Measurements from ENCODE around the gene SPDYE8. TPM values are rescaled to one million over a fixed set of nuclear protein-coding genes. Genes with fewer than 3 reads are reported as not detected.
A peak's percentile ranks its signal among the peaks of the same experiment; 100 is the strongest.
"Not testable (repeated sequence)": the region's sequence is repeated elsewhere in the genome, so short reads cannot be mapped to it uniquely, and the experiment has no call there.

Gene SPDYE8
- total RNA-seq = not detected

GRCh38 chr7:73029666-73030065 is at the start of gene SPDYE8:
Gene SPDYE8, minus strand, starts transcription at chr7:73029766. Its CDS starts 1,800 bp downstream, at chr7:73027966.
- not testable (repeated sequence) for H3K4me1 ChIP-seq; H3K36me3 ChIP-seq; H3K9me3 ChIP-seq; H3K27ac ChIP-seq; H3K4me3 ChIP-seq; H3K27me3 ChIP-seq; DNase-seq (ENCODE audit: low spot score in 2 of 2)
- WGBS = no CpG with 5 or more reads among the region's 8 CpGs

- WGBS = no CpG with 5 or more reads among the region's 8 CpGs
Observed at GRCh38 chr7:73057811-73058210, 28.2 kb upstream of the SPDYE8 start, which contains the start of gene SPDYE11. Gene SPDYE11, minus strand, starts transcription at chr7:73057911. Its CDS starts 1,800 bp downstream, at chr7:73056111.

GRCh38 chr7:73006491-73006890 is 23.1 kb downstream of the SPDYE8 start:
- H3K27ac ChIP-seq = not testable (repeated sequence)
- 15% methylated on average over 10 of the region's 10 CpGs for WGBS

More at GRCh38 chr7:73057811-73058210, 28.2 kb upstream of the SPDYE8 start, which contains the start of gene SPDYE11:
- not testable (repeated sequence) for H3K27me3 ChIP-seq; DNase-seq (ENCODE audit: low spot score in 2 of 2); H3K9me3 ChIP-seq; H3K4me1 ChIP-seq; H3K27ac ChIP-seq; H3K4me3 ChIP-seq; H3K36me3 ChIP-seq

GRCh38 chr7:73005693-73006447 is 23.7 kb downstream of the SPDYE8 start:
- H3K27me3 ChIP-seq, H3K36me3 ChIP-seq, H3K4me1 ChIP-seq, H3K9me3 ChIP-seq: not testable (repeated sequence)
- peak overlapping the region; percentile 90 for H3K27ac ChIP-seq
- no CpG with 5 or more reads among the region's 66 CpGs for WGBS
- peak; percentile 84 to 97 for DNase-seq (ENCODE audit: low spot score in 2 of 2)
- H3K4me3 ChIP-seq = peak overlapping the region; percentile 67
- TF ChIP-seq POLR2AphosphoS5 (IDR thresholded peaks at IDR 0.05) (peak in 2 of 3 donors; percentile 21 to 68), POLR2A (IDR thresholded peaks at IDR 0.05) (peak; percentile 58 to 76)

More at GRCh38 chr7:73006491-73006890, 23.1 kb downstream of the SPDYE8 start:
- not testable (repeated sequence) for H3K4me1 ChIP-seq, H3K9me3 ChIP-seq, H3K36me3 ChIP-seq, H3K27me3 ChIP-seq
- DNase-seq (ENCODE audit: low spot score in 2 of 2) = peak; percentile 50 to 69
- H3K4me3 ChIP-seq = peak overlapping the region; percentile 67

GRCh38 chr7:73005356-73005692 is 24.2 kb downstream of the SPDYE8 start:
- H3K27me3 ChIP-seq, H3K9me3 ChIP-seq, H3K4me1 ChIP-seq, H3K36me3 ChIP-seq: not testable (repeated sequence)
- DNase-seq (ENCODE audit: low spot score in 2 of 2) = peak; percentile 77 to 80
- Histone ChIP-seq H3K4me3 (peak overlapping the region; percentile 67), H3K27ac (peak overlapping the region; percentile 90)
- 0% methylated on average over 14 of the region's 30 CpGs for WGBS

- WGBS = no CpG with 5 or more reads among the region's 11 CpGs
Observed at GRCh38 chr7:72997887-72998468, 31.6 kb downstream of the SPDYE8 start.

GRCh38 chr7:72997447-72997846 is 32.1 kb downstream of the SPDYE8 start:
- H3K9me3 ChIP-seq; H3K36me3 ChIP-seq; DNase-seq (ENCODE audit: low spot score in 2 of 2); H3K4me3 ChIP-seq; H3K4me1 ChIP-seq; H3K27ac ChIP-seq; H3K27me3 ChIP-seq: not testable (repeated sequence)
- WGBS = 81% methylated on average over 4 of the region's 8 CpGs

More at GRCh38 chr7:72997887-72998468, 31.6 kb downstream of the SPDYE8 start:
- not testable (repeated sequence) for H3K4me3 ChIP-seq; H3K27ac ChIP-seq; DNase-seq (ENCODE audit: low spot score in 2 of 2); H3K9me3 ChIP-seq; H3K27me3 ChIP-seq; H3K36me3 ChIP-seq; H3K4me1 ChIP-seq

GRCh38 chr7:72995484-72995883 is 34.1 kb downstream of the SPDYE8 start:
- 100% methylated on average over 5 of the region's 8 CpGs for WGBS
- peak; percentile 4 to 19 for DNase-seq (ENCODE audit: low spot score in 2 of 2)
- H3K36me3 ChIP-seq, H3K4me1 ChIP-seq, H3K27ac ChIP-seq, H3K9me3 ChIP-seq, H3K27me3 ChIP-seq, H3K4me3 ChIP-seq: not testable (repeated sequence)

- H3K27ac ChIP-seq, H3K4me1 ChIP-seq, H3K4me3 ChIP-seq, H3K36me3 ChIP-seq, H3K27me3 ChIP-seq, H3K9me3 ChIP-seq: not testable (repeated sequence)
- DNase-seq (ENCODE audit: low spot score in 2 of 2) = peak; percentile 56 to 59
- WGBS = no CpG with 5 or more reads among the region's 14 CpGs
Observed at GRCh38 chr7:72990146-72990913, 39.2 kb downstream of the SPDYE8 start.

- not testable (repeated sequence) for DNase-seq (ENCODE audit: low spot score in 2 of 2); H3K27ac ChIP-seq; H3K27me3 ChIP-seq; H3K4me3 ChIP-seq; H3K36me3 ChIP-seq; H3K9me3 ChIP-seq; H3K4me1 ChIP-seq
- WGBS = 100% methylated on average over 5 of the region's 11 CpGs
Observed at GRCh38 chr7:72982084-72982483, 47.5 kb downstream of the SPDYE8 start.

GRCh38 chr7:72980382-72980781 is 49.2 kb downstream of the SPDYE8 start:
- no CpG with 5 or more reads among the region's 6 CpGs for WGBS
- H3K9me3 ChIP-seq, H3K36me3 ChIP-seq, H3K4me1 ChIP-seq, H3K27me3 ChIP-seq, H3K27ac ChIP-seq, H3K4me3 ChIP-seq: not testable (repeated sequence)
- peak in 1 of 2 donors; percentile 32 for DNase-seq (ENCODE audit: low spot score in 2 of 2)

- H3K4me3 ChIP-seq, H3K4me1 ChIP-seq, H3K9me3 ChIP-seq, H3K27me3 ChIP-seq, H3K36me3 ChIP-seq, H3K27ac ChIP-seq: not testable (repeated sequence)
- peak; percentile 46 to 47 for DNase-seq (ENCODE audit: low spot score in 2 of 2)
- WGBS = no CpG with 5 or more reads among the region's 12 CpGs
Observed at GRCh38 chr7:72976434-72976833, 53.1 kb downstream of the SPDYE8 start.

GRCh38 chr7:72975656-72976286 is 53.8 kb downstream of the SPDYE8 start:
- H3K9me3 ChIP-seq, H3K27ac ChIP-seq, H3K27me3 ChIP-seq, H3K36me3 ChIP-seq, H3K4me1 ChIP-seq, H3K4me3 ChIP-seq: not testable (repeated sequence)
- DNase-seq (ENCODE audit: low spot score in 2 of 2) = peak; percentile 51 to 56
- 83% methylated on average over 10 of the region's 55 CpGs for WGBS
